GM12865 (cell line): ENCODE results near the gene PLCL2.

ENCODE experiments used
- DNase-seq: peaks from one replicate; pipeline ENCODE4 v3.0.0; 2010; ENCODE audit warnings: low read depth
- H3K4me3 ChIP-seq: 2 replicates; pipeline ENCODE4 v1.5.1; 2011; ENCODE audit warnings: mild to moderate bottlenecking, low read depth, low read length, control low read depth
- TF ChIP-seq, protein P1 (sequence below): IDR thresholded peaks from 2 replicates; pipeline ENCODE4 v1.5.1; 2011; ENCODE audit warnings: low read length, control low read depth, low read depth, inconsistent platforms; ENCODE audit not compliant: insufficient read depth; ENCODE audit errors: missing control alignments

The PLCL2 gene

DNA sequence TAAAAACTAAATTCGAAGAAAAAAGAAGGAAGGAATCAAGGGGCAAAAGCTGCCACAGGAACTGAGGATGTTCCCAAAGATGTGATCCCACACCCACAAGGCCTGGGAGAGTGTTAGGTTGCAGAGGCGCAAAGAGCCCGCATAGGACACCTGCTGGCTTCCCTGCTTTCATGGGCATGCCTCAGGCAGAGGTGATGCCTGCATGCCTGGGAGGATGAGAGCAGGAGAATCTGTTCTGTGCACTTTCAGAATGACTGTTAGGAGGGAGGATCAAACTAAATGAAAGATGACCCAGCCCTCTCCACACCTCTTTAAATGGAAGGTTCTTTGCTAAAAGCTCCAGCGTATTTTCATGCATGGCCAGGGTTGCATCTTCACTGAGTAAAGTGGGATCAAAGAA, 162.4 kb downstream of the PLCL2 start:
- TF ChIP-seq, protein P1, sequence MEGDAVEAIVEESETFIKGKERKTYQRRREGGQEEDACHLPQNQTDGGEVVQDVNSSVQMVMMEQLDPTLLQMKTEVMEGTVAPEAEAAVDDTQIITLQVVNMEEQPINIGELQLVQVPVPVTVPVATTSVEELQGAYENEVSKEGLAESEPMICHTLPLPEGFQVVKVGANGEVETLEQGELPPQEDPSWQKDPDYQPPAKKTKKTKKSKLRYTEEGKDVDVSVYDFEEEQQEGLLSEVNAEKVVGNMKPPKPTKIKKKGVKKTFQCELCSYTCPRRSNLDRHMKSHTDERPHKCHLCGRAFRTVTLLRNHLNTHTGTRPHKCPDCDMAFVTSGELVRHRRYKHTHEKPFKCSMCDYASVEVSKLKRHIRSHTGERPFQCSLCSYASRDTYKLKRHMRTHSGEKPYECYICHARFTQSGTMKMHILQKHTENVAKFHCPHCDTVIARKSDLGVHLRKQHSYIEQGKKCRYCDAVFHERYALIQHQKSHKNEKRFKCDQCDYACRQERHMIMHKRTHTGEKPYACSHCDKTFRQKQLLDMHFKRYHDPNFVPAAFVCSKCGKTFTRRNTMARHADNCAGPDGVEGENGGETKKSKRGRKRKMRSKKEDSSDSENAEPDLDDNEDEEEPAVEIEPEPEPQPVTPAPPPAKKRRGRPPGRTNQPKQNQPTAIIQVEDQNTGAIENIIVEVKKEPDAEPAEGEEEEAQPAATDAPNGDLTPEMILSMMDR = no peak
- no peak overlapping the region for H3K4me3 ChIP-seq
- peak; percentile 57 for DNase-seq

DNA sequence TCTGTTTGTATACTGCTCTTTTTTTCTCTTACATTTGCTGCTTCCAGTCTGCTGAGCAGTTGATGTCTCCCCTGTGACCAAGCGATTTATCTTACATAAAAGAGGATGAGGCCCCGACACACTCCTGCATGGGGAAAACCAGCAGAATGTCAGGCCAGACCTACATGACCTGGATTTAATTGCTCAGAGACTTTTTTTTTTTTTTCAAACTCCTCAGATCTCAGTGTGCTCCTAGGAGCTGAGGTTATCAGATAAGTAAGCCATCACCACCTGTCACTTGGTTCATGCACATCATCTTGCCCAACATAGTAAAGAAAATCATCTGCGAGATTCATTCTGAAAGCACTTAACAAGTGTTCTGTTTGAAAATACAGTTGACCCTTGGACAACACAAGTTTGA, 163.1 kb downstream of the PLCL2 start:
- no peak overlapping the region for H3K4me3 ChIP-seq
- peak; percentile 43 for DNase-seq
- TF ChIP-seq, protein P1 = no peak

DNA sequence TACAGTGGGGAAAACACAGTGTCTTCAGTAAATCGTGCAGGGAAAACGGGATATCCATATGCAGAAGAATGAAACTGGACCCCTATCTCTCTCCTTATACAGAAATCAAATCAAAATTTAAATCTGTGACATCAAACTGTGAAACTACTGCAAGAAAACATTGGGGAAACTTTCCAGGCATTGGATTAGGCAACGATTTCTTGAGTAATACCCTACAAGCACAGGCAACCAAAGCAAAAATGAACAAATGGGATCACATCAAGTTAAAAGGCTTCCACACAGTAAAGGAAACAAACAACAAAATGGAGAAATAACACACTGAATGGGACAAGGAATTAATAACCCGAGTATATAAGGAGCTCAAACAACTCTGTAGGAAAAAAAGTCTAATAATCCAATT, 165.3 kb downstream of the PLCL2 start:
- TF ChIP-seq, protein P1 = no peak
- no peak overlapping the region for H3K4me3 ChIP-seq
- DNase-seq = no peak

DNA sequence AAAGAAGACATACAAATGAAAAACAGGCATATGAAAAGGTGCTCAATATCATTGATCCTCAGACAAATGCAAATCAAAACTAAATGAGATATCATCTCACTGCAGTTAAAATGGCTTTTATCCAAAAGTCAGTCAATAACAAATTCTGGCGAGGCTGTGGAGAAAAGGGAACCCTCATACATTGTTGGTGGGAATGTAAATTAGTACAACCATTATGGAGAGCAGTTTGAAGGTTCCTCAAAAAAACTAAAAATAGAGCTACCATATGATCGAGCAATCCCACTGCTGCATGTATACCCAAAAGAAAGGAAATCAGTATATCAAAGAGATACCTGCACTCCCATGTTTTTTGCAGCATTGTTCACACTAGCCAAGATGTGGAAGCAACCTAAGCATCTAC, 165.8 kb downstream of the PLCL2 start:
- DNase-seq = no peak
- H3K4me3 ChIP-seq = no peak overlapping the region
- TF ChIP-seq, protein P1 = no peak

DNA sequence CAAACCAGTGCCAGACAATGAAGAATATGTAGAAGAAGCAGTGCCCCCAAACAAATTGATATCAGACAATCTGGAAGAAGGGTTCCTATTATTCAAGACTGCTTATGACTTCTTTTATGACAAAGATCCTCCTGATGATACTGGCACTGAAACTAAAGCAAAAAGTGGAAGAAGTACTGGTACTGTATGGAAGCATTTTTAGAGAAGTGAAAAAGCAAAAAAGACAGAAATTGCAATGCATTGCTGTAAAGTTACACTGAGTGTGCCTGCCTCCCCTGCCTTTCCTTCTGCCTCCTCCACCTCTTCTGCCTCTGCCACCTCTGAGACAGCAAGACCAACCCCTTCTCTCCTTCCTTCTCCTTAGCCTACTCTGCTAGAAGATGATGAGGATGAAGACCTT, 167.6 kb downstream of the PLCL2 start:
- DNase-seq = peak; percentile 62
- TF ChIP-seq, protein P1 = no peak
- no peak overlapping the region for H3K4me3 ChIP-seq

DNA sequence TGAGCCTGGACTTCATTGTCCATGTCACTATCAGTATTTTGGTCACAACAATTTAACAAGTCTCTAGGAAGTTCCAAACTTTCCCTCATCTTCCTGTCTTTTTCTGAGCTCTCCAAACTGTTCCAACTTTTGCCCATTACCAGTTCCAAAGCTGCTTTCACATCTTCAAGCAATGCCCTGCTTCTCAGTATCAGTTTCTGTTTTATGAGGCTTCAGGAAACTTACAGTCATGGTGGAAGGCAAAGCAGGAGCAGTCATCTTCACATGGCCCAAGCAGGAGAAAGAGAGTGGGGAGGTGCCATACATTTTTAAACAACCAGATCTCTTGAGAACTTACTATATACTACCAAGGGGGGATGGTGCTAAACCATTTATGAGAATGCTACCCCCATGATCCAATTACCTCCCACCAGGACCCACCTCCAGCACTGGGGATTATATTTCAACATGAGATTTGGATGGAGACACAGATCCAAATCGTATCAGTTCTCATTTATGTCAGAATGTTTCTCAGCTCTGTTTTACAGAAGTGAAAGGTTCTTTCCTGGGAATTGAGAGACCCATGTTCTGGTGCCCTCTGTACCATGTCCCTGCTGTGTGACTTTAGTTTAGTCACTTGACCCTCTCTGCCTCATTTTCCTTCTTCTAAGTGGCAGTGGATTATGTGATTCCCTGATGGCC, 169.7 kb downstream of the PLCL2 start:
- no peak overlapping the region for H3K4me3 ChIP-seq

More for the DNA sequence above, 169.7 kb downstream of the PLCL2 start:
- peak; percentile 65 for DNase-seq
- TF ChIP-seq, protein P1 = no peak
